Esophagus squamous epithelium (tissue), 5 donors: ENCODE results near the gene NFU1. TPM values are rescaled to one million over a fixed set of nuclear protein-coding genes. Genes with fewer than 3 reads are reported as not detected.

ENCODE experiments used
- DNase-seq: peaks from one replicate; lab custom pipeline; 2025; lab: John Stamatoyannopoulos, UW
- H3K27ac ChIP-seq, 4 donors: fragments of 200-600 bp; sonication (generic); one replicate each; pipeline ENCODE4 v1.5.1; 2016 to 2019; ENCODE audit warnings: mild to moderate bottlenecking in 1 of 4
- H3K27me3 ChIP-seq, 4 donors: fragments of 200-600 bp; sonication (generic); 1 replicate in 3 of 4; 2 replicates in 1 of 4; pipeline versions ENCODE4 v1.5.1 to v1.6.0; 2017 to 2021; ENCODE audit warnings: antibody characterized with exemption in 1 of 4
- H3K36me3 ChIP-seq, 3 donors: fragments of 200-600 bp; sonication (generic); one replicate each; pipeline ENCODE4 v1.5.1; 2016 to 2019
- H3K4me1 ChIP-seq, 3 donors: fragments of 200-600 bp; sonication (generic); one replicate each; pipeline ENCODE4 v1.5.1; 2017 to 2019
- H3K4me3 ChIP-seq, 4 donors: fragments of 200-600 bp; sonication (generic); 1 replicate in 3 of 4; 2 replicates in 1 of 4; pipeline ENCODE4 v1.5.1; 2016 to 2019; ENCODE audit warnings: mild to moderate bottlenecking in 2 of 4, moderate library complexity in 1 of 4
- H3K9me3 ChIP-seq, 3 donors: fragments of 200-600 bp; sonication (generic); one replicate each; pipeline ENCODE4 v1.5.1; 2016 to 2019
- CTCF ChIP-seq, 6 experiments: fragments of 450-650 bp in 4 of 6; fragments of 200-600 bp in 2 of 6; sonication (generic) in 2 of 6; IDR thresholded peaks; one replicate each; pipeline ENCODE4 v1.5.1; 2016 to 2019; ENCODE audit warnings: antibody characterized with exemption in 6 of 6, mild to moderate bottlenecking in 4 of 6, moderate library complexity in 4 of 6
- POLR2A ChIP-seq, 4 donors: fragments of 450-650 bp; IDR thresholded peaks; one replicate each; pipeline ENCODE4 v1.6.1; 2017; ENCODE audit warnings: antibody characterized with exemption in 4 of 4, mild to moderate bottlenecking in 4 of 4, moderate library complexity in 3 of 4
- WGBS, 2 donors: methylation state at CpG; one replicate each; pipeline ENCODE4 v1.1.5; 2018; 5-methylcytosine and 5-hydroxymethylcytosine counted together
- intact Hi-C: fragments of 100-400 bp; cut with DNase I; formaldehyde crosslinking; loops from one replicate; pipeline ENCODE4 v1.15.0; 2022
- total RNA-seq, 4 donors: library from RNA; depleted of rRNA; stranded (reverse); fragments of >200 nt; gene quantifications; one replicate each; pipeline ENCODE4 v1.1.0, GENCODE V29; 2016
- donor health status: DM: yes; HTN: yes; CAD: no.

NFU1 gene
- total RNA-seq, 4 donors from 2014 or later, result 17.4 to 26.2 (median 23.5) TPM

- intact Hi-C loops, result no loop called here
- WGBS, 2 donors, result 81% methylated on average over 2 to 3 of the region's 3 CpGs
Measured at GRCh38 chr2:69390471-69390870, 46.8 kb downstream of the NFU1 start.

GRCh38 chr2:69390001-69390400 is 47.2 kb downstream of the NFU1 start:
- no peaks in the 10 kb centered on the region for H3K9me3 ChIP-seq
- H3K4me1 ChIP-seq, result peaks cover 6 to 26% (median 21%) of the 10 kb centered on the region in 3 donors
- no peak for TF ChIP-seq CTCF (IDR thresholded peaks at IDR 0.05)
- no peak for TF ChIP-seq POLR2A (IDR thresholded peaks at IDR 0.05)
- H3K4me3 ChIP-seq, result no peak overlapping the region
- H3K36me3 ChIP-seq, result peaks cover 0 to 18% (median 3%) of the 10 kb centered on the region in 3 donors
- DNase-seq, result no peak
- no peaks in the 10 kb centered on the region for H3K27me3 ChIP-seq
- no peak overlapping the region for H3K27ac ChIP-seq
- intact Hi-C loops, result no loop called here
- 76 to 83% methylated on average over 3 of the region's 3 CpGs for whole genome bisulfite sequencing, 2 donors

More at GRCh38 chr2:69390471-69390870, 46.8 kb downstream of the NFU1 start:
- no peak overlapping the region for H3K4me3 ChIP-seq
- peaks cover 6 to 22% (median 16%) of the 10 kb centered on the region in 3 donors for H3K4me1 ChIP-seq
- H3K9me3 ChIP-seq, result no peaks in the 10 kb centered on the region
- H3K27ac ChIP-seq, result no peak overlapping the region
- peaks cover 0 to 22% (median 5%) of the 10 kb centered on the region in 3 donors for H3K36me3 ChIP-seq
- TF ChIP-seq CTCF (IDR thresholded peaks at IDR 0.05) (no peak), POLR2A (IDR thresholded peaks at IDR 0.05) (no peak)
- no peaks in the 10 kb centered on the region for H3K27me3 ChIP-seq
- DNase-seq, result no peak

- H3K36me3 ChIP-seq, result peaks cover 0 to 10% (median 0%) of the 10 kb centered on the region in 3 donors
- H3K27ac ChIP-seq, result no peak overlapping the region
- peaks cover 6 to 33% (median 22%) of the 10 kb centered on the region in 3 donors for H3K4me1 ChIP-seq
- intact Hi-C loops, result loop anchor here (10.0 kb wide), 1 partner anchor 326 kb away; no protein-coding TSS in a partner anchor
- TF ChIP-seq CTCF (IDR thresholded peaks at IDR 0.05) (no peak), POLR2A (IDR thresholded peaks at IDR 0.05) (no peak)
- no peak for DNase-seq
- no peaks in the 10 kb centered on the region for H3K27me3 ChIP-seq
- 92 to 95% methylated on average over 3 of the region's 3 CpGs for WGBS, 2 donors
- no peaks in the 10 kb centered on the region for H3K9me3 ChIP-seq
- no peak overlapping the region for H3K4me3 ChIP-seq
Measured at GRCh38 chr2:69389271-69389670, 48.0 kb downstream of the NFU1 start.

GRCh38 chr2:69387770-69388481 is 49.3 kb downstream of the NFU1 start:
- TF ChIP-seq CTCF (IDR thresholded peaks at IDR 0.05), result no peak
- no peak for TF ChIP-seq POLR2A (IDR thresholded peaks at IDR 0.05)
- peak overlapping the region in 3 of 4 donors; percentile 85 to 96 (median 93) for H3K27ac ChIP-seq
- no peak for DNase-seq
- H3K4me3 ChIP-seq, result peak overlapping the region; percentile 94 to 98 (median 96)
- peaks cover 9 to 43% (median 22%) of the 10 kb centered on the region in 3 donors for H3K4me1 ChIP-seq
- no peaks in the 10 kb centered on the region for H3K36me3 ChIP-seq
- no peaks in the 10 kb centered on the region for H3K27me3 ChIP-seq
- H3K9me3 ChIP-seq, result no peaks in the 10 kb centered on the region
- WGBS, 2 donors, result 70 to 72% methylated on average over 14 of the region's 14 CpGs
- intact Hi-C loops, result loop anchor here (10.0 kb wide), 1 partner anchor 327 kb away; no protein-coding TSS in a partner anchor
